Peyer's patch (tissue), 4 donors: ENCODE data around the gene TMEM178B. TPM values are rescaled to one million over a fixed set of nuclear protein-coding genes. Genes with fewer than 3 reads are reported as not detected.

ENCODE experiments used
- DNase-seq, 3 donors: peaks; one replicate each; pipeline ENCODE4 v3.0.0-alpha.2; 2017 to 2019
- H3K27ac ChIP-seq, 4 donors: fragments of 200-600 bp; sonication (generic); one replicate each; pipeline ENCODE4 v1.5.1; 2016 to 2019
- H3K27me3 ChIP-seq, 2 donors: fragments of 200-600 bp; sonication (generic); one replicate each; pipeline ENCODE4 v1.5.1; 2019
- H3K36me3 ChIP-seq, 3 donors: fragments of 200-600 bp; sonication (generic); one replicate each; pipeline ENCODE4 v1.5.1; 2016 to 2019
- H3K4me1 ChIP-seq, 4 donors: fragments of 200-600 bp; sonication (generic); one replicate each; pipeline ENCODE4 v1.5.1; 2016 to 2019
- H3K4me3 ChIP-seq, 4 donors: fragments of 200-600 bp; sonication (generic); 1 replicate in 3 of 4; 2 replicates in 1 of 4; pipeline ENCODE4 v1.5.1; 2016 to 2019; ENCODE audit warnings: mild to moderate bottlenecking in 1 of 4
- H3K9me3 ChIP-seq, 4 donors: fragments of 200-600 bp; sonication (generic); one replicate each; pipeline ENCODE4 v1.5.1; 2016 to 2019; ENCODE audit warnings: mild to moderate bottlenecking in 1 of 4
- POLR2A ChIP-seq, 2 donors: fragments of 450-650 bp; IDR thresholded peaks; one replicate each; pipeline ENCODE4 v1.5.1; 2017; ENCODE audit warnings: antibody characterized with exemption in 2 of 2, mild to moderate bottlenecking in 2 of 2, moderate library complexity in 2 of 2
- total RNA-seq, 4 donors: library from RNA; depleted of rRNA; stranded (reverse); fragments of >200 nt; gene quantifications; one replicate each; pipeline ENCODE4 v1.1.0, GENCODE V29; 2016
- TF ChIP-seq, protein P1 (sequence below), 6 experiments: fragments of 450-650 bp in 4 of 6; fragments of 200-600 bp in 2 of 6; sonication (generic) in 1 of 6; IDR thresholded peaks; one replicate each; pipeline ENCODE4 v1.5.1; 2017 to 2019; ENCODE audit warnings: antibody characterized with exemption in 6 of 6, mild to moderate bottlenecking in 3 of 6, moderate library complexity in 1 of 6

The TMEM178B gene
- total RNA-seq, 4 donors from 2014 or later, result under 0.01 to 0.66 (median 0.13) TPM; not detected in 1

DNA sequence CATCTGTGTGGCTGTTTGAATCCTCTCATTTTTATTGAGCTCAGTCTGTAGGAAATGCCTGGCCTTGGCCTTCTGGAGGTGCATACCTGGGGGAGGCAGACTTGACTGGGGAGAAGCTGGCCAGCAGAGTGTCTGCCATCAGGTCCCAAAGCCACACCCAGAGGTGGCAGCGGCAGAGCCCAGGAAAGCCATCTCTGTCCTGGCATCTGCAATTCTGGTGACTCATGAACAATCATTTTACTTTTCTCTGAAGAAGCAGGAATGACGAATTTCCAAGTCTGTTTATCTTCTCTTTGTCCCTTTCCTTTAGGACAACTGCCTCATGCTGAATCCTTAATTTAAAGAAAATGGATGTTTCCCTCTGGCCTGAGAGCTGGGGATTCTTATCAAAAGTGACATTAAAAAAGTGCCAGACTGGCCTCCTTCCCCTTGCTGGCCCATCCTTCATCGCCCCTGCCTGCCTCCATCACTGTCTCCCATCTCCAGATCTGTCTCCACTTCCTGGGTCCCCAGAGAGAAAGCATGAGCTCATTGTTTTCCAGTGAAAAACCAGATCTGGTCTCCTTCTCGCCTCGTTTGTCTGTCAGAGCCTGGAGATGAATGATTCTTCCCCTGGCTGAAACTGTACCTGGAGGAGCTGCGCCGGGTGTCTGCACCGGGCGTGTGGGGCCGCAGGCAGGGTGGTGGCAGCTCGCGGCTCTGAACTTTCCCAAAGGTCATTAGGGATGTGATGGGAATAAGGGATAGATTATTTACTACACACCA lies 124.5 kb downstream of the TMEM178B start:
- Histone ChIP-seq H3K4me3 (no peak overlapping the region), H3K36me3 (no peaks in the 10 kb centered on the region), H3K27ac (no peak overlapping the region), H3K27me3 (no peaks in the 10 kb centered on the region), H3K4me1 (no peaks in the 10 kb centered on the region), H3K9me3 (no peaks in the 10 kb centered on the region)
- TF ChIP-seq, protein P1, sequence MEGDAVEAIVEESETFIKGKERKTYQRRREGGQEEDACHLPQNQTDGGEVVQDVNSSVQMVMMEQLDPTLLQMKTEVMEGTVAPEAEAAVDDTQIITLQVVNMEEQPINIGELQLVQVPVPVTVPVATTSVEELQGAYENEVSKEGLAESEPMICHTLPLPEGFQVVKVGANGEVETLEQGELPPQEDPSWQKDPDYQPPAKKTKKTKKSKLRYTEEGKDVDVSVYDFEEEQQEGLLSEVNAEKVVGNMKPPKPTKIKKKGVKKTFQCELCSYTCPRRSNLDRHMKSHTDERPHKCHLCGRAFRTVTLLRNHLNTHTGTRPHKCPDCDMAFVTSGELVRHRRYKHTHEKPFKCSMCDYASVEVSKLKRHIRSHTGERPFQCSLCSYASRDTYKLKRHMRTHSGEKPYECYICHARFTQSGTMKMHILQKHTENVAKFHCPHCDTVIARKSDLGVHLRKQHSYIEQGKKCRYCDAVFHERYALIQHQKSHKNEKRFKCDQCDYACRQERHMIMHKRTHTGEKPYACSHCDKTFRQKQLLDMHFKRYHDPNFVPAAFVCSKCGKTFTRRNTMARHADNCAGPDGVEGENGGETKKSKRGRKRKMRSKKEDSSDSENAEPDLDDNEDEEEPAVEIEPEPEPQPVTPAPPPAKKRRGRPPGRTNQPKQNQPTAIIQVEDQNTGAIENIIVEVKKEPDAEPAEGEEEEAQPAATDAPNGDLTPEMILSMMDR (IDR thresholded peaks at IDR 0.05), result no peak
- TF ChIP-seq POLR2A (IDR thresholded peaks at IDR 0.05), result no peak
- DNase-seq, result no peak

DNA sequence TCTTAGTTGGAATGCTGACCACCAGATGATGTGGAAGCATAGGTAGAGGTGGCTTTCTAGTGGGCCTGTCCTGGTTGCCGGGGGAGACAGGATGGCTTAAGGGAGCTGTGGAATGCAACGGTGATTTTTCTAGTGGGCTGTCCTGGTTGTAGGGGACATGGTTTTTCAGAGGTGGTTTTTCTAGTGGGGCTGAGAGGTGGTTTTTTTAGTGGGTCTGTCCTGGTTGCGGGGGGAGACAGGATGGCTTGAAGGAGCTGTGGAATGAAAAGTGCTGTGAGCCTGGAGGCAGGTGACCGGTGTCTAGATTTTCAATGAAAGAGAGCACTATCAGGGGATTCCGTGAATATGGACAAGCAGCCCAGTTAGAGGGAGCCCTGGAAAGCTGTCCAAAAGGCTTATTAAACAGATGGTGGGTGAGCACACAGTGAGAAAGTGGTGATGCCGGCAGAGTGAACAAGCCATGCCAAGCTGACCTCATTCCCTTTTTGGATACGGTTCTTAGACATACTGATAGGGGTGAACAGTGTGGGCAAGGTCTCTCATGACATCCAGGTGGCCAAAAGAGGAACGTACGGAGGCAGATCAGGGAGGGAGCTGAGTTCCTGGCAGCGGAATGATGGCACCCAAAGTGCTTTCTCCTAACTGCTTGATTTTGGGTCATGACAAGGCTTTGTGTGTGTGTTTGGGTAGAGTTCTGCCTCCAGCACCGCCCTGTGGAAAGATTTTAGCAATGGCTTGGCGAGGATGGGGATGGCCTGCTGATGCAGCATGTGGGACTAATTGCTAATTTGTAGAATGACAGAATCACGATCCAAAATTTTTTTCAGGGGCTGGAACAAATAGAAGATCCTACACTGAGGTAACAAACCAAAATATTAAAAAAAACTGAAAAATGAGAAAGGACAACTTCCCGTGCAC lies 126.6 kb downstream of the TMEM178B start:
- Histone ChIP-seq H3K4me3 (no peak overlapping the region), H3K36me3 (no peaks in the 10 kb centered on the region), H3K9me3 (no peaks in the 10 kb centered on the region), H3K4me1 (no peaks in the 10 kb centered on the region), H3K27me3 (no peaks in the 10 kb centered on the region), H3K27ac (no peak overlapping the region)
- no peak for DNase-seq
- TF ChIP-seq POLR2A (IDR thresholded peaks at IDR 0.05), result no peak
- TF ChIP-seq, protein P1 (IDR thresholded peaks at IDR 0.05), result no peak

DNA sequence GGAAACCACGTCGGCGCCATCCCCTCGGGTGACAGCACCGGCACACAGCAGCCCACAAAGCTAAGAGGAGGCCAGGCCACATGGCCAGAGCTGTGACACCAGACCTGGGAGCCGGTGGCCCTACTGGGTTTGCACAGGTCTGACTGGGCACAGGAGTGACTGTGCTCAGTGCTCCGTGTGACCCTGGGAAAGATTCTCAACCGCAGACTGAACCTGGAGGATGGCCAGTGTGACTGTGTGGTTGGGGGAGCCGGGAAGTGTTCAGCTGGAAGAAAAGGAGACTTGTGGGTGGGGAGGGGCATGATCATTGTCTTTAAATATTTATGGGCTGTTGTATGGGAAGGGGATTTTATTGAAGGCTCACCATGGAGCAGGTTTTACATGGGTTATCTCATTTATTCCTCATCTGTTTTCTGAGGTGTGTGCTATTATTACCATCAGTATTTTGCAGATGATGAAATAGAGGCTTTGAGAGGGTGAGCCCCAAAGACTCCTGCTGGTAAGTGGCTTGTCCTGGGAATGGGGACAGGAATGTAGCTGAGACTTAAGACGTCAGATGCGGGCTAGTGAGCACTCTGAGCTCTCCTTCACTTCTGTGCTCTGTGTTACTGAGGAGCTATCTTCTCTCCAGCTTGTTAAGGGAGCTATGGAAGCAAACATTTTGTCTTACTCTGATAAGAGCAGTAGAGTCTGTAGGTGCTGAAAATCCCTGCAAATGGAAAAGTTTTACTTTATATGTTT lies 127.5 kb downstream of the TMEM178B start:
- no peaks in the 10 kb centered on the region for H3K9me3 ChIP-seq
- TF ChIP-seq POLR2A (IDR thresholded peaks at IDR 0.05), result no peak
- TF ChIP-seq, protein P1 (IDR thresholded peaks at IDR 0.05), result no peak
- no peaks in the 10 kb centered on the region for H3K27me3 ChIP-seq
- H3K4me1 ChIP-seq, result no peaks in the 10 kb centered on the region
- H3K27ac ChIP-seq, result no peak overlapping the region
- H3K36me3 ChIP-seq, result no peaks in the 10 kb centered on the region
- H3K4me3 ChIP-seq, result no peak overlapping the region
- DNase-seq, result no peak

DNA sequence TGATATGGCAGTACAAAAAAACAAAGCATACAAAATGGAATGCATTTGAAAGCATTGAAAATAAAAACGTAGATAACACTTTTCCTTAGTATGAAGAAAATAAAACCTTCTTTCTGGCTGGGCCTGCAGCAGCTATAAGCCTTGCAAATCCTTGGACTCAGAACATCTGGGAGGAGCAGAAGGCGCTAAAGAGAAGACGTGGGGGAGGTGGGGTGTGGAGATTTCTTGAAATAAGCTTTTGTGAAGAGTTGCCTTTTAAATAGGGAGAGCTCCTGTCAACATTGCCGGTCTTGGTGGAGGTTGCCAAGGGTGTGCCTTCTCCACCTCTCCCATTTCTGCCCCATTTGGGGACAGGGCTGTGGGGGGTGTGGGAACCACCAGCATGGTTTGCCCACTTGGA lies 128.7 kb downstream of the TMEM178B start:
- Histone ChIP-seq H3K36me3 (no peaks in the 10 kb centered on the region), H3K4me1 (no peaks in the 10 kb centered on the region), H3K4me3 (no peak overlapping the region), H3K27me3 (no peaks in the 10 kb centered on the region), H3K9me3 (no peaks in the 10 kb centered on the region), H3K27ac (no peak overlapping the region)
- TF ChIP-seq, protein P1 (IDR thresholded peaks at IDR 0.05), result no peak
- no peak for TF ChIP-seq POLR2A (IDR thresholded peaks at IDR 0.05)
- no peak for DNase-seq

DNA sequence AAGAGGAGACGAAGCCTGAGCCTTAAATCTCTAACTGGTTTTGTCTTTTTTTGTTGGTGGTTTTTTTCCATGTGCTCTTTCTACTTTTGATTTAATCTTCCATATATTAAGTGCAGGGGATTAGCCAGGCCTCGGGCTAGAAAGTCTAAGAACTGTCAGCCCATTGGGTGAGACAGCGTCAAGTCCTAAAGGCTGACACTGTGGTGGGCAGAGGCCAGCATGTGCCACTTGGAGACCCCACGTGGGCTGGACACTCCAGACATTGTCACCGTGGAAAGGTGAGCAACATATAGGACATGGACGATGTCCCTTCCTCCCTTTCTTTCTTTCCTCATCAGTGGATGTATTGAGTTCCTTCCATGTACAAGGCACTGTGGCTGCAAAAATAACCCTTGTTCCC lies 129.3 kb downstream of the TMEM178B start:
- Histone ChIP-seq H3K4me1 (no peaks in the 10 kb centered on the region), H3K9me3 (no peaks in the 10 kb centered on the region), H3K36me3 (no peaks in the 10 kb centered on the region), H3K4me3 (no peak overlapping the region), H3K27me3 (no peaks in the 10 kb centered on the region), H3K27ac (no peak overlapping the region)
- DNase-seq, result no peak
- TF ChIP-seq, protein P1 (IDR thresholded peaks at IDR 0.05), result no peak
- TF ChIP-seq POLR2A (IDR thresholded peaks at IDR 0.05), result no peak
